NCI-H2196 (cell line): ENCODE measurements around the gene RNU6-1.

ENCODE experiments used
- DNase-seq: peaks from one replicate; lab custom pipeline; 2025; ENCODE audit not compliant: unreplicated experiment; lab: John Stamatoyannopoulos, UW

The RNU6-1 gene

GRCh38 chr15:67803996-67804843 lies 35.6 kb downstream of the RNU6-1 start:
- DNase-seq = no peak

GRCh38 chr15:67803299-67803698 lies 36.5 kb downstream of the RNU6-1 start:
- no peak for DNase-seq

- no peak for DNase-seq
Measured at GRCh38 chr15:67801926-67802914, 37.6 kb downstream of the RNU6-1 start.

- no peak for DNase-seq
Measured at GRCh38 chr15:67801142-67801541, 38.7 kb downstream of the RNU6-1 start.

GRCh38 chr15:67799801-67800205 lies 40.0 kb downstream of the RNU6-1 start:
- no peak for DNase-seq

- DNase-seq = no peak
Measured at GRCh38 chr15:67796196-67797127, 43.4 kb downstream of the RNU6-1 start.

GRCh38 chr15:67794832-67795574 lies 44.8 kb downstream of the RNU6-1 start:
- no peak for DNase-seq

- no peak for DNase-seq
Measured at GRCh38 chr15:67792250-67792942, 47.4 kb downstream of the RNU6-1 start.

- DNase-seq = no peak
Measured at GRCh38 chr15:67790610-67791319, 49.1 kb downstream of the RNU6-1 start.
